Thyroid gland (tissue), 4 donors: ENCODE data around the gene PHACTR3.
A peak's percentile ranks its signal among the peaks of the same experiment; 100 is the strongest.

Source experiments
- CTCF ChIP-seq, 6 experiments: fragments of 200-600 bp in 3 of 6; fragments of 450-650 bp in 3 of 6; sonication (generic) in 3 of 6; IDR thresholded peaks; one replicate each; pipeline ENCODE4 v1.5.1; 2016 to 2019; ENCODE audit warnings: antibody characterized with exemption in 6 of 6, mild to moderate bottlenecking in 2 of 6, inconsistent platforms in 1 of 6, moderate library complexity in 1 of 6
- POLR2A ChIP-seq, 2 donors: fragments of 450-650 bp; IDR thresholded peaks; one replicate each; pipeline ENCODE4 v1.6.1; 2017; ENCODE audit warnings: antibody characterized with exemption in 2 of 2, mild to moderate bottlenecking in 2 of 2, moderate library complexity in 1 of 2

- TF ChIP-seq CTCF (IDR thresholded peaks at IDR 0.05) (peak in 4 of 6 experiments; percentile 22 to 51 (median 38)), POLR2A (IDR thresholded peaks at IDR 0.05) (no peak)
Measured at GRCh38 chr20:59560588-59561227, 43.6 kb upstream of the PHACTR3 start.
